GM19467 (cell line): ENCODE results near the gene SMARCC2.
A peak's percentile ranks its signal among the peaks of the same experiment; 100 is the strongest.
"Not testable (repeated sequence)": the region's sequence is repeated elsewhere in the genome, so short reads cannot be mapped to it uniquely, and the experiment has no call there.

ENCODE experiments used
- ATAC-seq: cut with Tn5 transposase; IDR thresholded peaks from one replicate; pipeline ENCODE4 v1.9.1; 2021; ENCODE audit warnings: mild to moderate bottlenecking, moderate library complexity; ENCODE audit not compliant: unreplicated experiment

Gene SMARCC2

DNA sequence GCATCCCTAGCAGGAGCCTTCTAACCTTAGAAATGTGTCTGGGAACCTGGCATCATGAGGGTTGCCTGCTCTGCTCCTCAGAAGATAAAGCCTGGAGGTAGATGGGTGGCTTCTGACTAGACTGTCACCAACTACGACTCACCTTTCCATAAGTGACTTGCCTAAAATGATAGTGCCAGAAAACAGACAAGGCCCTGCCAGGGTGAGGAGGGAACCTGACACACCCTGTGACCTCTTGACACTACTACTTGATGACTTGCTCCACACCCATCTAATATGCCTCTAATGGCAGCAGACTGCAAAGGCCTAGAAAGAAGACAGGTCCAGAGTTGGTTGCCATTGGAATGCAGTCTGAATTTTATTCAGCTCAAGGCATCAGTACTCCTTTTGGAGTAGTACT, 23.1 kb upstream of the SMARCC2 start:
- ATAC-seq = no peak

DNA sequence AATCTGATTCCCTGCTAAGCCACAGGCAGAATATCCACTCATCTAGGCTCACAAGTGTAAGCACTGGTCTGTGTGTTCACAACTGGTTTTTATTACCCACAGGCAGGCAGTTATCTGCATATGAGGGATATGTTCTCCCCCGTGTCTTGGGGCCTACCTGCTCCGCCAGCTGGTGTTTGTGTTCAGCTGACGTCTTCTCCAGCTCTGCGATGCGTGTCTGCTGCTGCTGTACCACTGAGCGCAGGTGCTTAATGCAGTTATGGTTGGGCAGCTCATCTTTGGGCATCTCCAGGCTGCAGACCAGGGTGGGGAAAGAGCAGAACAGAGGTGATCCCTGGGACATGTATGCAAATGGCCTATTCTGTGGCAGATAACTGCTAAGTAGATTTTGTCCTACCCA, 18.7 kb upstream of the SMARCC2 start:
- ATAC-seq = no peak

DNA sequence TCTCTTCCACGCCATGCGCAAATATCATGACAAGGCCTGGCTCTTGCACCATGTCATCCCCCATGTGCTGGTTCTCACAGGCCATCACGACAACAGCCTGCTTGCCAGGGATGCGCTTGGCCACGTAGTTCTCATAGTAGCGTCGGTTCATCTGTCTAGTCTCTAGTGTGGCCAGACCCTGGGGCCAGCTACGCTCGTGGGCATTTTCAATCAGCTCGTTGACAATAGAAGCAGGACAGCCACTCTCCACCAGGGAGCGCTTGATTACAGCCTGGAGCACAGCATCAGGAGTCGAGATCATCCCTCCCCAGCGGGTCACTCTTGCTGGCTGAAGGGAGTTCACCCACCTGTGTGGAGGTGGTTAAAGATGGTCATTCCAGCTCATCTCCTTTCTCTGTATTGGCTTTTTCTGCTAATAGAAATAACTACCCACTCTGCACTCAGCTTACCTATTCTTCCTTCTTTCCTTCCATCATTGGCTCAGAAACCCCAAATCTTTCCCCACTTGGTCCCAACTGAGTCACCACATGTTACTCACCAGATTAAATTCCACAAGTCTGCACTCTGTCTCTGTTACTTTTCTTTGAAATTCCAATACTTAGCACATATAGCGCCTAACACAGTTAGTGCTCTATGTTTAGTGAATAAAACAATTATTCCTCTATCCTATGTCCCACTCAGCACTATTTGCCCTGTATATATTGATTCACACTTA, 17.3 kb upstream of the SMARCC2 start:
- ATAC-seq = no peak

DNA sequence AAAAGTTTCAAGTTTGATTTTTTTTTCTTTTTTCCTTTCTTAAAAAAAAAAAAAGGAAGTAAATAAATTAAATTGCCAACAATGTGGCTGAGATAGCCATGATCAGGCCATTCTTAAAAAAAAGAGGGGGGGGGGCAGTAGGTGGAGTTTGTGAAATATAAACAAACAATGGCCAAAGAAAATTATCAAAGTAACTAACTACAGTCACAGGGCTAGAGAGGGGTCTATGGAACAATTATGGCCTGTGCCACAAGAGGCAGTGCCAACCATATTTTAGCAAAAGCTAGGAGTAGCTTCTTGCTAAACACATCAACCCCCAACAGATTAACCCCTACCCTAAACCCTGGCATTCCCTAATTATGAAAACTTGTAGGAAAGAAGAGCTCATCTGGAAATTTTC, 16.2 kb upstream of the SMARCC2 start:
- no peak for ATAC-seq

DNA sequence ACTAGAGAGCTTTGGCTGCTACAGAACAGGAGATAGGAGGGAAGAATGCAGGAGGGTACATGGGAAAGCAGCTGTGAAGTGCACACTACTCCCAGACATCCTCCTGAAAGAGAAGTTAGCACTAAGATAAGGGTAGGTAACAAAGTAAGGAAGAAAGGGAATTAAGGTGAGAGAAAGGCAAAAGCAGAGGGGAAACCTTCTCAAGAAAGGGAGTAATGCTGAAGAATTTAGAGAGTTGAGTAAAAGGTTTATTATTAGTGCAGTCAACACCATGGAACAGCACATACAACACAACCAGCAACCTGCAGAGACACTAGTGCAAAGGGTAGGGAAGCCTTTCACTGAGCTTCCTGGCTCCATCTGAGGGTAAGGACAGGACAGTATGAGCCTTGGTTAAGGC, 15.0 kb upstream of the SMARCC2 start:
- no peak for ATAC-seq

DNA sequence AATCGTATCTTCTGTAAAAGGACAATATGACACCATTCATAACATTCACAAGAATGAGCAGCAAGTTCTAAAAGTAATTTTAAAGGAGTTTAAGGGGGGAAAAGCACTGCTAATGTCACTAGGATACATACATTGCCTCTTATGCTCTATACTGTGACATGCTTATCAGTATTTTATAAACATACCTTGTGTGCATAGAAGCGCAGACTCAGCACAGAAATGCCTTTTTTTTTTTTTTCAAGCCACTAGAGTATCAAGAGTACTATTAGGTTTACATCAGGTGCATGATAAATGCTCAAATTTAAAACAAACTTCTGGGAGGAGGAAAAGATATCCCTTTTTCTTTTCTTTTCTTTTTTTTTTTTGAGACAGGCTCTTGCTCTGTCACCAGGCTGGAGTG, 13.6 kb upstream of the SMARCC2 start:
- no peak for ATAC-seq

DNA sequence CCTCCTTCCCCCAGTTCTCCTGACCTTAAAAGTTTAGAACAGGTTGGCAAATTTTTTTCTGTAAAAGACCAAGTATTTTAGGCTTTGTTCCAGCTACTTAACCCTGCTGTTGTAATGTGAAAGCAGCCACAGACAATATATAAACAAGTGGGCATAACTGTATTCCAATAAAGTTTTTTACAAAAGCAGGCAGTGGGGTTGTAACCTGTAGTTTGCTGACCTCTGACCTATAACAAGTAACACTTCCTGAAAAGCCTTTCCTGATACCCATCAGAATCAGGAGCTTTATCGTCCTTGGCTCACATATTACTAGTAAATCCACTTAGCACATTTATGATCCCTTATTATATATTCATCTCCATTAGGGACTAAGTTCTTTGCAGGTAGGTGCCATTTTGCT, 13.1 kb upstream of the SMARCC2 start:
- no peak for ATAC-seq

DNA sequence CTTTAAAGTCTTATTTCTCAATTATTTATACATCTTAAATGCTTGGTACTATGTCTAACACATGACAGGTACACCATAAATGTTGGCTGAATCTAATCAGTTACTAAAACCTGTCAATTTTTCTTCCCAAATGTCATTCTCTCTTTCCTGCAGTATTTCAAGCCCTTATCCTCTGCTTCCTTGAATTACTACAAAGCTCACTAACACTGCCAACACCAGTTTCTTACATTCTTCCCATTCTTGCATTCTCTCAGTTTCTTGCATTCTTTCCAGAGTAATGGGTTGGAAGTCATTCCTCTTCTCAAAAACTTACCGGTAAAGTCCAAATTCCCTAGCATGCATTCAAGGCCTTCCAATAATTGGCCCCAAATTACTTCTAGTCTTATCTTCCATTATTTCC, 9.6 kb upstream of the SMARCC2 start:
- no peak for ATAC-seq

DNA sequence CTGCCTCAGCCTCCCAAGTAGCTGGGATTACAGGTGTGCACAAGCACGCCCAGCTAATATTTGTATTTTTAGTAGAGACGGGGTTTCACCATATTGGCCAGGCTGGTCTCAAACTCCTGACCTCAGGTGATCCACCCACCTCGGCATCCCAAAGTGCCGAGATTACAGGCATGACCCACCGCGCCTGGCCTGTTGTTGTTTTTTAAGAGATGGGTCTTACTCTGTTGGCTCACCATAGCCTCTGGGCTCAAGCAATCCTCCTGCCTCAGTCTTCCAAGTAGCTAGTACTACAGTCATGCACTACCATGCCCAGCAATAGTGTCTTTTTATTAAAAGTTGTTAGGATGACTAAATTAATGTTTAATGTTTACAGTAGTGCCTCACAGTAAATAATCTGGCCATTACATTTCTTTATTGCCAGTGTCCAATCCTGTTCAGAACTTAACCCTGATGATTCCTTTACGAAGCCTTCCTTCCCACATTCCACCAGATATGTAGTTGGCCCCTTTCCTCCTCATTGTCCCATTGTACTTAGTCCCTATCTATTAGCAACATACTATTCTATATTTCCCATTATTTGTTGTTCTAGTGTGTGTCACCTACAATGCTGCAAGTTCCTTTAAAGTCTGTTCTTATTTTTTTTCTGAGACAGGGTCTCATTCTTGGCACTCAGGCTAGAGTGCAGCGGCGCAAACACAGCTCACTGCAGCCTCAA, 8.8 kb upstream of the SMARCC2 start:
- no peak for ATAC-seq

DNA sequence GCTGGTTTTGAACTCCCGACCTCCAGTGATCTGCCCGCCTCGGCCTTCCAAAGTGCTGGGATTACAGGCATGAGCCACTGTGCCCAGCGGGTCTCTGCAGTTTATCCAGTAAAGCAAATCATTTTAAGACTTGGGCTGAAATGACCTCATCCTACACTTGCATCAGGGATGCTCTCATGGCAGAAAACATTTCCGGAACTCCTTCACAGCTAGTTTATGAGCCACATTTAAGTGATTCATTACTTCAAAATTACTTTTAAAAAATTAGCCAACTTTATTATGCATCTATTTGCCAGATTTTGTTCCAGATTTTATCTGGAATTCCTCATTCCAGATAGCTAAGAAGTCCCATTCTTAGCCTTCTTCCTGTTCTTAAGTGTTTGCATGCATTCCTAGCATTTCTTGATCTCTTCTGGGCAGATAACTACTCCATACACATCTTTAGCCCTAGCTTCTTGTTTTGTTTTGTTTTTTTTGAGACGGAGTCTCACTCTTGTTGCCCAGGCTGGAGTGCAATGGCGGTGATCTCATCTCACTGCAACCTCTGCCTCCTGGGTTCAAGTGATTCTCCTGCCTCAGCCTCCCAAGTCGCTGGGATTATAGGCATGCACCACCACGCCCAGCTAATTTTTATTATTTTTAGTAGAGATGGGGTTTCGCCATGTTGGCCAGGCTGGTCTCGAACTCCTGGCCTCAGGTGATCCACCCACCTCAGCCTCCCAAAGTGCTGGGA, 7.7 kb upstream of the SMARCC2 start:
- ATAC-seq = not testable (repeated sequence)

DNA sequence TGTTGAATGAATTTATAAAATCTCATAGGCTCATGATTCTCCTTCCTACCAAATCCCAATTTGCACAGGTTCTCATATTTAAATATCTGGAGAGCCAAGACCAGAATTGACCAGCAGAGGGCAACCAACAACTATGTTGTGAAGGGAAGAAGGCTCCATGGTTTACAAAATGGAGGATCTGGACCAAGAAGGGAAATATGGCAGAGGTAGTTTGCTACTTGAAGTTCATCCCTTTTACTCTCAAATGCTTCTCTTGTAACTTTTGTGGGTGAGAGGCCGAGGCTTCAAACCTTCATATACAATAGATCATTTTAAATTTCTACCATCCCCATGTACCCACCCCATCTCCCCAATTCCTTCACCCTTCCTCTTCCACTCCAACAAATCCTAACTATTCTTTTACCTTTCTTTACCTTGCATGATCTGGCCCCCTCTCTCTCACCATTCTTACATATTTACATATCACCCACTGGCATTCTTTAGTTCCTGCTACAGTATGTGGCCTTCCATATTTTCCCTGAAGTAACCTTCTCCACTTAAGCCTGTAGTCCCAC, 3.8 kb upstream of the SMARCC2 start:
- no peak for ATAC-seq

DNA sequence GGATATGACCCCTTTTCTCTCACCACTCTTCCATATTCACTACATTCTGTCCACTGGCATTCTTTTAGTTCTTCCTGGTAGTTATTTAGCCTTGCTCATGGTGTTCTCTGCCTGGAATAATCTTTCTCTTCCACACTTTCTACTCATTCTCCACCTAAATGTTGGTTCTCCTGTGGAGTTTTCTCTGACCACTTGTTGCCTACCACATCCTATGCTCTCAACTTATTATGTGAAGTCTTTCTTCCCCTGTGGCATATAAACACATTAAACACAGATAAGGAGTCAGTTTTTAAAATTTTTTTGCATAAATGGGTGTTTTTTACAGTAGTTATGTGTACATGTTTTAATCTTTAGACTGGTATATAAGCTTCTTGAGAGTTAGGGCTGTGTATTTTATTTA, 3.3 kb upstream of the SMARCC2 start:
- no peak for ATAC-seq

DNA sequence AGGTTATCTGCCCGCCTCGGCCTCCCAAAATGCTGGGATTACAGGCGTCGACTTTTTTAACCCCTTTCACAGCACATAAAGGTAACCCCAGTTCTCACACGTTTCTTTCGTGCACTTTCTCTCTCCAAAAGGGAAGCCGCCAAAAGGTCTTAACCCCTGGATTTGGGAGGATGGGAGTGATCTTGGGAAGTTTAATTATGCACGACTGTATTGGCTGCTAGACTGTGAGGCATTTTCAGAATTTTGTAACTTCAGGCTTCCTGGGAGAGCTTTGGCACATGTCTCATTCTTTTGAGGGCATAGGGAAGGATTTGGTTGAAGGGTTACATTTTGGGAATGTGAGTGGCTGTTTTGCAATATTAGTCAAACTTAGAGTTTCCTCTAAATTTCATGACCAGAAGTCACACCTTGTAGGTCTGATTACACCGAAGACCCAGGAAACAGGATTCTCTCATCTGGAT, 1.4 kb upstream of the SMARCC2 start:
- ATAC-seq = no peak

DNA sequence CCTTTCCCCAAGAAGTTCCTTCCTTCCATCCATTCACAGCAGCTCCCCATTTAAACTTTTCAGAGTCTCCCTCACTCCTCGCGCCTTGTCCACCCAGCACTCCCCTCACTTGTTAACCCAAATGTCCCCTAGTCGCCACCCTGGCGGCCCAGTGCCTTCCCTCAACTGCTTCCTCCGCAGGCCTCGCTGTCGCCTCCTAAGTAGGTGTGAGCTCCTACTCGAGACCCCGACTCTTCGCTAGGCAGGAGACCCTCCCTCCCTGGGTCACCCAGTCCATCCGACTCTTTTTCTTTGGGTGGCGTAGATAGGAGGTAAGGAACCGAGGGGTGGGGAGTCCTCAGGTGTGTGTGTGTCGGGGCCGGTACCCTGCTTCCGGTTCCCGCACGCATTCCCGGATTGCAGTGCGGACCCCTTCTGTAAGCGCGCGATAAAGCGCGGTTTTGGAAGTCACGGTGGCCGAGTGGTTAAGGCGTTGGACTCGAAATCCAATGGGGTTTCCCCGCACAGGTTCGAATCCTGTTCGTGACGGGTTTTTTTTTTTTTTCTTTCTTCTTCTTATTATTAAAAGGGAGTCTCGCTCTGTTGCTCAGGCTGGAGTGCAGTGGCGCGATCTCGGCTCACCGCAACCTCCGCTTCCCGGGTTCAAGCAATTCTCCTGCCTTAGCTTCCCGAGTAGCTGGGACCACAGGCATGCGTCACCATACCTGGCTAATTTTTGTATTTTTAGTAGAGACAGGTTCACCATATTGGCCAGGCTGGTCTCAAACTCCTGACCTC, 823 bp upstream of the SMARCC2 start:
- ATAC-seq = peak; percentile 30

DNA sequence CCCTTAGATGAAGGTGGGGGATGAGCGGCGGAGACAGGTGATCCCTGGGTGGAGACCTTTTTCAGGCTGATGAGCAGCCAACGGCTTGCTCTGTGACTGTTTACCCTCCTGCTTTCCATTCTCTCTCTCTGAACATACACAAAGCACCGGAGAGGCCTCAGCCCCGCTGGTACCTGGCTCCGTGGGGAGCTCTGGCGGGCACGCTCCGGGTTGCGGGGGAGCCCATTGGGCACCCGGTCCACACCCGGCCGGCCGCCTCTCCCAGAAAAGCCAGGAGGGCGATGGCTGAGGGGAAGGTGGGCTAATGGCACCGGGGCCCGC, 545 bp downstream of the SMARCC2 start:
- ATAC-seq = no peak

DNA sequence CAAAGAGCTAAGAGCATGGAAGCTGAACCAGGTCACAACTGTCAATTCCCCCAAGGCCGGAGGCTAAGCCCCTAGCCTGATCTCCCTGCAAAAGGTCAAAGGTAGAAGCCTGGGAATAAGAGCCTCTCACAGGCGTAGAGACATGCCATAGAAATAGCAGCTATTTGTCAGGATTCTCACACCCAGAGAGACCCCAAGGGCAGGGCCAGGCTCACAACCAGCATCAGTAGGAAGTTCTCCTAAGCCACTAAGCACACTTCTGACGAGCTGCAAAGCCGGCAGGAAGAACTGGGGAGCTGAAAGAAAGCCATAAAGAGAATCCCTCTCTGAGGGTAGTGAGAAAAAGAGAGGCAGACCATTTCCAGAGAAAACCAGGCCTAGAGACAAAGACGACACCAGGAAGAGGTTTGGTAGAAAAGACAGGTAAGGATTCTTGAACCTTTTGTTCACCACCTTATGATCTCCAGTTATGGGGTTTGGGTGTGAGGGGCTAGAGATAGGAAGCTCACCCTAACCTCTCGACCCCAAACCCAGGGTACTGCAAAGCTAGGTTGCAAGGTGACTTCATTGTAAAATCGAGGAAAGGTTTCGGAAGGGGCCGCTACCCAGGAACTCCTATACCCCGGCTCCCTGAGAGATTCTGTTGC, 1.0 kb downstream of the SMARCC2 start:
- no peak for ATAC-seq

DNA sequence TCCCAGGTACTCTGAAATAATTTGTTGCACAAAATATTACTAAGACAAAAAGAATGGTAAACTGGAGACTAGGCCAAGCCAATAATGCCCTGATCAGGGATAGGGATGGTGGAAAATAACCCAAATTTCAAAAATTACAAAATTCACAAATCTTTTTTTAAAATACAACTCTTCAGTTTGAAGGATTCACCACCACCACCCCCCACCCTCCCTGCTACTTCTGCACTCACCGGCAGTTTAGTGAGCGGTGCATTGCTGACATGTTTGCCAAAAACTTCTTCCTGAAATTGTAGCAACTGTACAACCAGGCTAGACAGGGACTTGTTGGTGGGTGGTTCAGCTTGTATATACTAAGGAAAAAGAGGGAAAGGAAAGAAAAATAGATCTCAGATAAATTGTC, 2.3 kb downstream of the SMARCC2 start:
- no peak for ATAC-seq

DNA sequence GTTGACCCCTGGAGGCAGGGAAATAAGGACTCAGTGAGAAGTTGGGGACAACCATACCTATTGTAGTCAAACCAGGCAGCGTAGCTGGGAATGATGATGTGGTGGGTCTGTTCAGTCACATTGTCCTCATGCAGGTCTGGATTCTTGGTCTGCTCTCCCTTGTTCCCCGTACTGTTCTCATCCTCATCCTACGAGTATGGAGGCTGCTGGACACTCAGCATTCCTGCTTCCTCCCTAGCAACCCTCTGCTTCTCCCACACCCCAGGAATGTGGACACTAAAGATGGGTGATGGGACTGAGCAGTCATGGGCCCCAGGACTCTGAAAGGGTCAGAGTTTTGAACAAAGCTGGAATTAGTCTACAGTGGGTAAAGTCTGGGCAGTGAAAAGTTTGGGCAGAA, 10.9 kb downstream of the SMARCC2 start:
- no peak for ATAC-seq

DNA sequence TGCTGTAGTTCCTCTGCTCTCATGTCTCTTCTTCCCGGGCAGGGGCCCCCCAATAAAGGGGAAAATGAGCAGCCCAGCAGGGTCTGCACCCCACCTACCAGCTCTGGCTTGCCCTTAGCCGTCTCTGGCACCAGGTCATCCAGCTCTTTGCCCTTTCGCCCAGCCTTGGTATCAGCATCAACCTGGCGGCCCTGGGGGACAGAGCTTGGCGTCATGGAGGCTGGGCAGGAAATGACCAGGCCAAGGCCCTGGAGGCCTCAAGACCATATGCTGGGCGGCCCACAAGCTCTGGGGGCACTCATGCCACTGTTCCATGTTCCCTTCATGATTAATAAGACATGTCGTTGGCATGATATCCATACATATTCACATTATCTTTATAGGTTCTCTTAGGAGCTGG, 16.4 kb downstream of the SMARCC2 start:
- no peak for ATAC-seq

DNA sequence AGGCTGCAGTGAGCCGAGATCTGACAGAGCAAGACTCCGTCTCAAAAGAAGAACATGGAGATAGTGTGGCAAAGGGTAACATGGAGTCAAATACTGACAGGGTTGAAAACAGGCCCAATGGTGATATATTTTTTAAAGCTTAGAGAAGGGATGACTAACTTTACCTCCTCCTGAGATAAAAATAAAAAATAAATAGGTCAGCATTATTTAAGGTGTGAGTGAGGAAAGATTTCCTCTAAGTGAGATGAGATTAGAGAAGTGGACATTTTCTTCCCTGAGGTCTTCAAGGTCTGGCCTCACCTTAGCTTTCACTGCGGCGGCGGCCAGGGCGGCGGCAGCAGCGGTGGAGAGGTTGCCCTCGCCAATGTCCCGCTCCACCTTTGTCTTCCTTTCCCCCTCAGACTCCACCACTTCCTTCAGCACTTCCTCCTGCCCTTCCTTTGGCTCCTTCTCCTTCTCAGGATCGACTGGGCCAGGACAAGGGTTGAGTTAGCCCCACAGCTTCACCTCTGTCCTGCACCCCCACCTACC, 20.0 kb downstream of the SMARCC2 start:
- ATAC-seq = no peak
